ENCODE data around the gene IL17RB.

Gene IL17RB

GRCh38 chr3:53833700-53834099 is 12.7 kb upstream of the IL17RB start:
- no peak for DNase-seq

DNA sequence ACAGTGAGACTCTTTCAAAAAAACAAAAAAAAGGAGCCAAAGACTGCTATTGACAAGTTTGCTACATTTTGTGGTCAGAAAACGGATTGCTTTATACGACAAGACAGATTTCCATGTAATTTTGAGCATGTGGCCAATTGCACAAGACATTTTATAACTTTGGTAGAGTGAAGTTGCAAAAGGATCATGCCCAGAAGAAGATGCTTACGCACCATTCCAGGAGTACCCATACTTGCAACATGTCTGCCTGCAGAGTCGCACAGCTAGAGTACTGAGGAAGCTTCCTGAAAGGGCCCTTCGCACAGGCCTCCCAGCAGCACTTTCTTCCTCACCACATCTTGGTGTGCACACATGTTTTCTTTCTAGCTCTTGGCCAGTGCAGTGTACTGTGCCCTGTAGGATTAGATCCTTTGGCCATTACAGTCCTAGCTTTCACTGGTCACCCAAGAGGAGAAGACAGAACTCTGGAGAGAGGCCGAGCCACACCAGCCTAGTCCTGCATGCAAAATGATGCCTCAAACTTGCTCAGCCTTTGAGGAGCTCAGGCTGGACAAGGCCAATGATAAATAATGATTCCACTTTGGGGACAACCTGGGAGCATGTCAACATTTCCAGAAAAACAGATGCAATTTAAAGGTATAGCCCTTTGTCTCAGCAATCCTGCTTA is 11.8 kb upstream of the IL17RB start:
- peak in 1 of 2 donors; percentile 27 for DNase-seq

- DNase-seq, result no peak
These were observed 11.1 kb upstream of the IL17RB start for GRCh38 chr3:53835257-53835656.

DNA sequence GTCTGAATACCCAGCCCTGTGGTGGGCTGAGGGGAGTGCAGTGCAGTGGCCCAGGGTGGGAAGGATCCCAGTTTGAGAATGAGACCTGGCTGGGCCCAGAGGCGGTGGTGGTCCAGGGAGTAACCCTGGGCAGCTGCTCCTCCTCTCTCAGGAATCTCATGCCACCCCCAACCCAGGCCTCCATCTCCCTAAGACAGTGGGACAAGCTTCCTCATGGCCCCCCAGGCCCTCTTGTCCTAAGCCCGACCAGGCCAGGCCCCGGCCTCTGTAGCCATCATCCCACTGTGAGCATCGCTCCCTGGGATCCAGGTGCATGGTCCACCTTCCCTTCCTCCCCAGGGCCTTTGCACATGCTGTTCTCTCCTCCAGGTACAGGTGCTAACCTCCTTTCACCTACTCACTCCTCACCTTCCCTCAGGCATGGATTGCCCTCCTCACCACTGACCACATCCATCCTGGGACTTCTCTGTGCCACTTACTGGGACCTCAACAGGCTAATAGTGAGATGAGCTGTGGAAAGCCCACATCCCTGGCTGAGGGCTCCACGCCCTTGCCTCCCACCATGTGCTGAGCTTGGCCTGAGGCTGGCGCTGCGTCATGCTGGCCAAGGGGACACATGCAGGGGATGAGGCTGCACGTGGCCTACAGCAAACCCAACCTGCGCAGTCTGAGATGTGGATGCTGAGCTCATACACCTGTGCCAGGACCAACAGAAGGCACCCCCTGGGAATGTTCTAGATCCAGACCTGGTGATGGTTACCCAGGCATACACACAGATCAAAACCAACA is 10.1 kb upstream of the IL17RB start:
- no peak for DNase-seq

DNA sequence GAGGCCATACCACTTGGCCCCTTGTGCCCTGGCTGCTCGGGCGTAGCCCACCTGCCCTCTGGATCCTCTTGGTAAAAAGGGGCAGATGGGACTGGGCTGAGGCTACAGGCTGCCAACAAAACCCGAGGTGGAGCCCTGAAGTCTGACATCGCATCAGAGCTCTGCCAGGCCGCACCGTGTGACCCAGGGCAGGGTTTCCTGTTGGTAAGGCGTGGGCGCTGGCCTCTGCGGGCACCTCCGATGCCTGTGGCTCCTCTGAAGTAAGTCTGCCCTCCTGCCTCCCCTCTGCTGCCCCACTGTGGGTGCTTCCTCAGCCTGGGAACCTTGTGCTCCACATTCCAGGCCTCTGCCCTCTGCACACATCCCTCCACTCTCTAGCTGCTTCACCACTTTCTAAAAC is 9.0 kb upstream of the IL17RB start:
- no peak for DNase-seq

DNA sequence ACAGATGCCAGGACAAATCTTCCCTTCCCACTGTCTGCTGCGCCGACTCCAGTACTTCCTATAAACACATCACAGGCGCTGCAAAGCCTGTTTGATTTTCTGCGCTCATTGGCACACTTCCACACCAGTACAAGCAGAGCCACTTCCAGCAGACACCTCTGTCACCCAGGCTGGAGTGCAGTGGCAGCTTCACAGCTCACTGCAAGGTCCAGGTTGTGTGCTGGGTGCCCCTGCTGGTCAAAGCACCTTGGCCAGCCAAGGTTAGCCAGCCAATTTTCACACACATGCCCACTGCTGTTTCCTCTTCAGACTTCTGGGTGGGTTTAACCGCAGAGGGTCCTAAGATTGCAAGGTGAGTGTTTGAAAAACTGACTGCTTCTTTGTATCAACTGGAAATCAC is 5.1 kb upstream of the IL17RB start:
- no peak for DNase-seq

DNA sequence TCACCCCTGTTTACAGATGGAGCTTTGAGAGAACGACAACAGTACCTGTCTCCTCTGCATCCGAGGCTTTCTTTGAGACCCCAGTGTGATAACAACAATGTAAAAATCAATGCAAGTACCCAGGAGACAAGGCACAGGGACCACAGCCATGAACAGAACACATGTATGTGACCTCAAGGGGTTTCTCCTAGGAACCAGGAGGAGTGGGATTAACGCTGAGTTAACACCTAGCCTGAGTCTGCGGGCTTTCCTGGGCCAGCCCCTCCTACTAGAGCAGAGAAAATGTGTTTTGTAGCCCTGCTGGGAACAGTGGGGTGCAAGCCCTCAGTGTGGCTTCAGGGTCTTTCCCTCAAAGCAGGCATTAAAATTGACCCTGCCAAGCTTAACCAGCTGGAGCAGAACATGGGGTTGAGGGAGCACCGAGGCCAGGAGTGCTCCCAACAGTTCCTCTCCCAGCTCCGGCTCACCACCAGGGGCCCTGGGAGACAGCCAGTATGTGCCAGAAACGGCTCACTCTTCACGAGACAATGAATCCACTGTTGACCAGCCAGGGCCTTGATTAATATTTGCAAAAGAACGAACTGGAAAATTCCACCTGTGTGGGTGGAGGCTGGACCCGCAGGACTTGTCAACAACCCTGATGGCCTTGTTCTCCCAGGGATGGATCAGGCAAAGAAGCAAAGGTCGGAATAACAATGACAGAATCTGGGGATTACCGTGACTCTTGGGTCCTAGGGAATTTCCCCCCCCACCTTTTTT is 3.8 kb upstream of the IL17RB start:
- no peak for DNase-seq

DNA sequence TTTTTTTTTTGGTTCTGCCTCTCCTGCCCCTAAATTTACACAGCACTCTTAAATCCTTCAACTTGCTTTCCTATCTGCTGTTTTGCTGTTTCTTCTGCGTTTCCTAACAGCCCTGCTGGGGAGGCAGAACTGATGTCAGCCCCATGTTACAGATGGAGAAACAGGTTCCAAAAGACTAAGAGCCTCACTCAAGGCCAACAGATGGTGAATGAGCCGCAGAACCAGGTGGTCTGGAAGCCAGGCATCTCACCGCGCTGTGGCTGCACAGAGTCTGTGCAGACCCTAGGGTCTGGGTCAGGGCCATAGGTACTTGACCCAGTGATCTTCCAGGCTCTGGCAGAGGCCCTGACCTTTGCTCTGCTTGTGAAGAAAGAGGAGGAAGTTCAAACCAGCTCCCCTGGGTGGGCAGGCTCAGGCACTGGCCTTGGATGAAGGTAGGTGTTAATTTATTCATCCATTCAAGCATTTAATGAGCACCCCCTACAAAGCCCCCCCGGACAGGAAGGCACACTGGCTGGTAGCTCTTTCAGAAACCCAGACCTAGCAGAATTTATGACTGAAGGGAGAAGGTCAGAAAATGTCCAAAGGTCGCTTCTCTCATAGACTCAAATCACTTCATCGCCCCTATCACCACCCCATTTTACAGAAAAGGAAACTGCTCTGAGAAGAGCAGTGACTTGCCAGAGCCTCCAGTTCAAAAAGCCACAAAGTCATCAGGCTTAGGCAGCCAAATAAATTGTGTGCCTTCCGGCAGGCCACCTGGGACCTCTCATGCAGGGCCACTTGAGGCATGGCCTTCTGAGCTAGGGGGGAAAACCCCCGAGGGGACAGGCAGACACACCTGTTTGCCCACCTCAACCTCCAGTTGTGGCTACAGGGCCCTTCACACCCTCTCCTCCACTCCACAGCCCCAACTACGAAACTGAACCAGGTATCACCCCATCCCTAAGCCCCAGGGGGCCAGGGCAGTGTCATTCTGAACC is 2.9 kb upstream of the IL17RB start:
- DNase-seq, result no peak

DNA sequence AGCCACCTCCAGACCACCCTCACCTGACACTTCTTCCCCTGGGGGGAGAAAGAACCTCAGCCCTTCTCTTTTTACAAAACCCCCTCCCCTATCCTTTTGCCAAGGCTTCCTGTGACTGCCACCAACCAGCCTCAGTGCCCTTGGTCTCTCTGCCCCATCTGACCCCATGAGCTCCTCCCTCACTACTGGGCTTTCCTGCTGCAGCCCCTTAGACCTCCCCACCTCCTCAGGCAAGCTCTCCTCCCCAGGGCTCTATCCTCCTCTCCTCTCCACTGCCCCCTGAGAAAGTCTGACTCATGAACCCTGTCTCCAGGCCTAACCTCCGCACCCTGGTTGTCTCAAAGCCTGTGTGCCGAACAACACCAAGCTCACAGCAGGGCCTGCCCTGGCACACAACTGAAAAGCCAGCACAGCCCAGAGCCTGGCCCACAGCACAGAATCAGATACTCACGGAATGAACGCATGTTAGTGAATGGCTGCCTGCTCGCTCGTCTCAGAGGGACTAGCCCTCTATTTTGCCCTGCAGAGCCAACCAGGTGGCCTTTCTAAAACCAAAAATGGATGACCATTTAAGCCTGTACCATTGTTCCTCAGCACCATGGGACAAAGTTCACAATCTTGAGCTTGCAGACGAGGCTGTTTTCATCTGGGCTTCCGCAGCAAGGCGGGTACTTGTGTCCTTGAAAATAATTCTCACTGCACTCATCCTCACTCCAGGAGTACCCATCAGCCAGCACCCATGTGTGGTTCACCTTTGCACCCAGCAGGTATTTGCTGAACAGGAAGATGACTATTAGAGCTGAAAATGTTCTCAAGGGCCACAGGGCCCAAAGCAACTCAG is 1.9 kb upstream of the IL17RB start:
- DNase-seq, result no peak

DNA sequence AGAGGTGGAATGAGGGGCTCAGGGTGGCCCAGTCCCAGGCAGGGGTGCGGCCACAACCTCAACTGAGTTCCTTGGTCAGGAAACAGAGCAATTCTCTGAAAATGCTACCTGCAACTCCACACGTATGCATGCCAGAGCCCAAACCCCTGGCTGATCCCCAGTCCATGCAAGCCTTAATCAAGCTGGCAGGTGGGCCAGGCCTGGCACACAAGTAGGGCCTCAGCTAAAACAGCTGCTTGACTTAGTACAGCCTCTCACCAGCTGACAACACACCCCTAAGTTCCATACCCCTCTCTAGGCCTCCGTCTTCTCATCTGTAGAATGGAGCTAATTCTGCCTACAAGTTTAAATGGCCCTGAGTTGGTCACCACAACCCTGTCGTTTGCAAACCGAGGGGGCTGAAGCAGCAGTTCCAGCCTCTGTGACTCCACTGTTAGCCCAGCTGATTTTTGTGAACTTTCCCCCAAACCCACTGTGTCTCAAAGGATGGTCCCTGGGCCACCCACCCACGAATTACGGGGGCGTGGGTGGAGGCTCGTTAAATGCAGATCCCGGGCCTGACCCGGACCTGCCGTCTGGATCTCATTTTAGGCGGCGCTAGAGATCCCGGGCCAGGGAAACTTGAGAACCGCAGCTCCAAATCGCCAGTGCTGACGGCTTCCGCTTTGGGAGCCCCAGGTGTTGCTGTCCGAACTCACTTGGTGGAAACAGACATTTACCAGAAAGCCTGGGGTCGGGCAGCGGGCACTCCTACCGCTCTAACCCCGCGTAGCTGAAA is 1.1 kb upstream of the IL17RB start:
- DNase-seq, result no peak

DNA sequence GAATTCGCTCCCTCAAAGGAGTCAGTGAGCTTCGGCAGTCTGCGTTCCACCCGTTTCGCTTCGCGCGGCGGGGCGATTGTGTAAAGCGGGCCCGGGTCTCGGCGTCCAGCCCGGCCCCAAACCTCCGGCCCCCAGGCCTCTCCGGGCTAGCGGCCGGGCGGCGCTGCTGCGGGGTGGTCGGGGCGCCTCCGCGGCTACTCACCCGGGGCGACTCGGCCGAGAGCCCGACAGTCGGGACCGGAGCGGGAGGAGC is 561 bp upstream of the IL17RB start:
- no peak for DNase-seq

DNA sequence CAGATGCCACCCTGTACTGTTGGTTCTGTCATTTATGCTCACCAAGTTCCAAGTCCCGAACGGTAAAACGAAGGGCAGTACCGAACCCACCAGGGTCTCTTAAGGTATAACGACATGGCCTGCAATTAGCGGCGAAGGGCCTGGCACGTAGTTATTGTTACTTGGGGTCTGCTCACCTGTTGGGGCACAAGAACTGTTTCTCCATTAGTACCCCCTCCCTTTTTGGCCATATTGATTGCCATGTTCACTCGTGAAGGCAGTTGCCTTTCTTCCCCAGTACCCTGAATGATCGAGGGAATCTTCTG is 435 bp downstream of the IL17RB start:
- DNase-seq, result no peak

- DNase-seq, result no peak
These were observed 3.5 kb downstream of the IL17RB start for GRCh38 chr3:53849916-53850315.

GRCh38 chr3:53850895-53851294 is 4.5 kb downstream of the IL17RB start:
- no peak for DNase-seq

GRCh38 chr3:53856964-53857363 is 10.6 kb downstream of the IL17RB start:
- DNase-seq, result no peak

GRCh38 chr3:53858096-53858741 is 11.9 kb downstream of the IL17RB start:
- no peak for DNase-seq

- DNase-seq, result no peak
These were observed 12.8 kb downstream of the IL17RB start for GRCh38 chr3:53859178-53859577.

GRCh38 chr3:53860196-53860595 is 13.8 kb downstream of the IL17RB start:
- DNase-seq, result no peak

DNA sequence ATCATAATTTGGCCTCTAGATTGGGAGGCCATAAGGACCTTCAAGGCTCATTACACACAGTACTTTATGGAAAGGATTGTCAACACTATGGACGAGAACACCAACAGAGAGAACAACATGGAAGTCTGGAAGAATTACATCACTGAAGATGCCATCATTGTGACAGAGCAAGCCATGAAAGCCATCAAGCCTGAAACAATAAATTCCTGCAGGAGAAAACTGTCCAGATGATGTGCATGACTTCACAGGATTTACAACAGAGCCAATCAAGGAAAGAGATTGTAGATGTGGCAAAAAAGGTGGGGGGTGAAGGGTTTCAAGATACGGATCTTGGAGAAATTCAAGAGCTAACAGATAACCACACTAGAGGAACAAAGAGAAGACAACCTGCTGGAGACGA is 15.9 kb downstream of the IL17RB start:
- DNase-seq, result no peak

DNA sequence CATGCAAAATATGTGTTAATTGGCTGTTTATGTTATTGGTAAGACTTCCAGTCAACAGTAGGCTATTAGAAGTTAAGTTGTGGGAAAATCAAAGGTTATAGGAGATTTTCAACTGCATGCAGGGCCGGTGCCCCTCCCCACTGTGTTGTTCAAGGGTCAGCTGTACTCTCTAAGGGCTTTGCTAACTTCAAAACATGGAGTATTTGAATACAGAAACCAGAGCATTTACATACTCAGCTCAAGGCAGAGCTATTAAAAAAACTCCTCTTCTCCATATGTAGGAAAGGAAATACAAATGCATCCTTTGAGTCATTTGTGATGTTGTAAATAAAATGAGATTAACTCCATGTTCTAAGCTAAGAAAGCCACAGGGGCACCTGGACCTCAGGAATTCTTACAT is 16.8 kb downstream of the IL17RB start:
- DNase-seq, result no peak
